Panc1 (cell line): ENCODE data around the gene RAMAC. TPM values are rescaled to one million over a fixed set of nuclear protein-coding genes. Genes with fewer than 3 reads are reported as not detected.

ENCODE experiments used
- ATAC-seq: fragments of 200-7000 bp; cut with Tn5 transposase; 2 replicates; pipeline ENCODE4 v1.9.1; 2020; ENCODE audit warnings: mild to moderate bottlenecking, moderate library complexity
- BruUV-seq: library from RNA; stranded (reverse); fragments of 400-500 nt; replicated peaks from 2 replicates; lab custom pipeline; 2021; lab: Mats Ljungman, UMichigan
- CTCF ChIA-PET: fragments of 300-600 bp; sonication (Branson Sonifier 250); formaldehyde crosslinking; loops from one replicate; lab custom pipeline; 2022; ENCODE audit warnings: antibody characterized with exemption; lab: Charles Lee
- POLR2A ChIA-PET: fragments of 300-600 bp; sonication (Branson Sonifier 250); formaldehyde crosslinking; loops from one replicate; lab custom pipeline; 2022; ENCODE audit warnings: antibody characterized with exemption; lab: Charles Lee
- DNase-seq: peaks from one replicate; pipeline ENCODE4 v3.0.0-alpha.2; 2010; ENCODE audit warnings: low read depth, low spot score
- H3K27ac ChIP-seq: 2 replicates; pipeline ENCODE4 v1.5.1; 2011; ENCODE audit warnings: mild to moderate bottlenecking, low read length, inconsistent platforms
- H3K27me3 ChIP-seq: fragments of 200-500 bp; sonication (Bioruptor generic); 2 replicates; pipeline ENCODE4 v1.6.0; 2014; ENCODE audit warnings: low read length, inconsistent platforms; ENCODE audit not compliant: control insufficient read depth, insufficient read depth
- H3K36me3 ChIP-seq: fragments of 200-500 bp; sonication (Bioruptor generic); 2 replicates; pipeline ENCODE4 v1.5.1; 2014; ENCODE audit warnings: inconsistent platforms, mild to moderate bottlenecking, low read length, moderate library complexity; ENCODE audit not compliant: control insufficient read depth, insufficient read depth
- H3K4me1 ChIP-seq: 2 replicates; pipeline ENCODE4 v1.5.1; 2011; ENCODE audit warnings: inconsistent platforms, mild to moderate bottlenecking, low read length, moderate library complexity; ENCODE audit not compliant: control insufficient read depth, insufficient read depth
- H3K4me3 ChIP-seq, 2 experiments: 2 replicates each; pipeline ENCODE4 v1.5.1; 2011 to 2012; ENCODE audit warnings: low read depth in 2 of 2, low read length in 2 of 2, mild to moderate bottlenecking in 2 of 2, inconsistent platforms in 1 of 2, moderate library complexity in 1 of 2
- H3K9me3 ChIP-seq: fragments of 200-500 bp; sonication (Bioruptor generic); 2 replicates; pipeline ENCODE4 v1.5.1; 2014; ENCODE audit warnings: low read depth, mild to moderate bottlenecking, inconsistent platforms, low read length, moderate library complexity; ENCODE audit not compliant: control insufficient read depth, insufficient read depth
- CTCF ChIP-seq: fragments of 450-650 bp; IDR thresholded peaks from 2 replicates; pipeline ENCODE4 v1.5.1; 2017; ENCODE audit warnings: mild to moderate bottlenecking
- POLR2AphosphoS5 ChIP-seq: IDR thresholded peaks from 2 replicates; pipeline ENCODE4 v1.6.1; 2012; ENCODE audit warnings: mild to moderate bottlenecking, low read depth, low read length, moderate library complexity
- REST ChIP-seq, 2 experiments: IDR thresholded peaks; 2 replicates each; pipeline ENCODE4 v1.6.1; 2011 to 2012; ENCODE audit warnings: low read depth in 2 of 2, control low read depth in 1 of 2, low read length in 1 of 2, mild to moderate bottlenecking in 1 of 2, moderate library complexity in 1 of 2; ENCODE audit not compliant: insufficient read depth in 1 of 2
- SIN3A ChIP-seq: IDR thresholded peaks from 2 replicates; pipeline ENCODE4 v1.6.1; 2012; ENCODE audit warnings: low read depth, mild to moderate bottlenecking, low read length, moderate library complexity, borderline replicate concordance; ENCODE audit not compliant: insufficient read depth
- TCF7L2 ChIP-seq: IDR thresholded peaks from 2 replicates; pipeline ENCODE4 v1.6.1; 2011; ENCODE audit warnings: mild to moderate bottlenecking, low read depth, low read length, inconsistent platforms
- in situ Hi-C: cut with HindIII; loops from 2 replicates; pipeline ENCODE4 v1.10.0; 2016; ENCODE audit warnings: low sequenced_read_pairs, low pct_unique_long_range_greater_than_20kb
- intact Hi-C: fragments of 100-400 bp; cut with micrococcal nuclease; formaldehyde crosslinking; loops from one replicate; pipeline ENCODE4 v1.10.0; 2022; ENCODE audit not compliant: unreplicated experiment
- total RNA-seq: library from RNA; stranded (reverse); gene quantifications from one replicate; pipeline ENCODE4 v1.2.1, GENCODE V29; 2021; ENCODE audit not compliant: unreplicated experiment

RAMAC gene
- total RNA-seq, 1 experiment from 2014 or later = 32.0 TPM

GRCh38 chr15:83036253-83036652 lies 50.2 kb downstream of the RAMAC start:
- Histone ChIP-seq H3K27me3 (no peaks in the 10 kb centered on the region), H3K4me3 (no peak overlapping the region), H3K9me3 (no peaks in the 10 kb centered on the region), H3K27ac (no peak overlapping the region), H3K4me1 (no peaks in the 10 kb centered on the region), H3K36me3 (no peaks in the 10 kb centered on the region; the same call in 1 of the 2 replicates)
- POLR2A ChIA-PET = no interaction called here
- DNase-seq (no peak), ATAC-seq (no peak)
- BruUV-seq = no TSS peak
- CTCF ChIA-PET = interaction anchor here (1.0 kb wide), 1 partner anchor 25 kb away, joined by 5 read pairs; the partner anchor contains the start of gene C15orf40
- intact Hi-C loops = no loop called here
- in situ Hi-C loops = no loop called here
- no peak for TF ChIP-seq SIN3A
- TF ChIP-seq REST (IDR thresholded peaks at IDR 0.05; ENCODE audit: insufficient read depth in 1 of 2, low read depth in 2 of 2, low read length in 1 of 2) = no peak
- TF ChIP-seq TCF7L2 = no peak
- TF ChIP-seq CTCF = no peak
- TF ChIP-seq POLR2AphosphoS5 = no peak

GRCh38 chr15:83039206-83039605 lies 53.2 kb downstream of the RAMAC start:
- DNase-seq = no peak
- no TSS peak for BruUV-seq
- in situ Hi-C loops (no loop called here), intact Hi-C loops (no loop called here)
- Histone ChIP-seq H3K27ac (no peak overlapping the region), H3K4me1 (no peaks in the 10 kb centered on the region), H3K9me3 (no peaks in the 10 kb centered on the region), H3K4me3 (no peak overlapping the region), H3K36me3 (peaks cover 8% of the 10 kb centered on the region; the same call in 1 of the 2 replicates), H3K27me3 (no peaks in the 10 kb centered on the region)
- ChIA-PET POLR2A (no interaction called here), CTCF (no interaction called here)
- no peak for ATAC-seq
- TF ChIP-seq REST (IDR thresholded peaks at IDR 0.05; ENCODE audit: insufficient read depth in 1 of 2, low read depth in 2 of 2, low read length in 1 of 2) = no peak

Other genes starting within 250 kb of the RAMAC start
- not detected for gene FSD2, start 180.1 kb upstream of the RAMAC start, total RNA-seq
- 8.8 TPM for gene WHAMM, start 176.6 kb upstream of the RAMAC start, total RNA-seq
- 35.9 TPM for gene HOMER2, start 33.5 kb upstream of the RAMAC start, total RNA-seq
- gene C15orf40, start 25.4 kb downstream of the RAMAC start, total RNA-seq = 21.1 TPM
- 88.4 TPM for gene BTBD1, start 81.0 kb downstream of the RAMAC start, total RNA-seq
- gene TM6SF1, start 121.4 kb downstream of the RAMAC start, total RNA-seq = 0.69 TPM
- gene HDGFL3, start 221.6 kb downstream of the RAMAC start, total RNA-seq = 34.1 TPM